ENCODE results near the gene CRY2. TPM values are rescaled to one million over a fixed set of nuclear protein-coding genes. Genes with fewer than 3 reads are reported as not detected.

The CRY2 gene
- total RNA-seq, 4 donors from 2014 or later, result 42.2 to 73.6 (median 50.2) TPM

- Histone ChIP-seq H3K4me1 (peaks cover 17 to 27% (median 19%) of the 10 kb centered on the region in 4 donors), H3K27me3 (no peaks in the 10 kb centered on the region), H3K27ac (no peak overlapping the region), H3K9me3 (no peaks in the 10 kb centered on the region), H3K36me3 (peaks cover 0 to 6% (median 0%) of the 10 kb centered on the region in 4 donors), H3K4me3 (no peak overlapping the region)
- DNase-seq, result no peak
- no peak for TF ChIP-seq POLR2AphosphoS5 (IDR thresholded peaks at IDR 0.05)
- no peak for TF ChIP-seq POLR2A (IDR thresholded peaks at IDR 0.05)
- TF ChIP-seq EP300 (IDR thresholded peaks at IDR 0.05; ENCODE audit: low read depth), result no peak
- TF ChIP-seq, protein P1, sequence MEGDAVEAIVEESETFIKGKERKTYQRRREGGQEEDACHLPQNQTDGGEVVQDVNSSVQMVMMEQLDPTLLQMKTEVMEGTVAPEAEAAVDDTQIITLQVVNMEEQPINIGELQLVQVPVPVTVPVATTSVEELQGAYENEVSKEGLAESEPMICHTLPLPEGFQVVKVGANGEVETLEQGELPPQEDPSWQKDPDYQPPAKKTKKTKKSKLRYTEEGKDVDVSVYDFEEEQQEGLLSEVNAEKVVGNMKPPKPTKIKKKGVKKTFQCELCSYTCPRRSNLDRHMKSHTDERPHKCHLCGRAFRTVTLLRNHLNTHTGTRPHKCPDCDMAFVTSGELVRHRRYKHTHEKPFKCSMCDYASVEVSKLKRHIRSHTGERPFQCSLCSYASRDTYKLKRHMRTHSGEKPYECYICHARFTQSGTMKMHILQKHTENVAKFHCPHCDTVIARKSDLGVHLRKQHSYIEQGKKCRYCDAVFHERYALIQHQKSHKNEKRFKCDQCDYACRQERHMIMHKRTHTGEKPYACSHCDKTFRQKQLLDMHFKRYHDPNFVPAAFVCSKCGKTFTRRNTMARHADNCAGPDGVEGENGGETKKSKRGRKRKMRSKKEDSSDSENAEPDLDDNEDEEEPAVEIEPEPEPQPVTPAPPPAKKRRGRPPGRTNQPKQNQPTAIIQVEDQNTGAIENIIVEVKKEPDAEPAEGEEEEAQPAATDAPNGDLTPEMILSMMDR (IDR thresholded peaks at IDR 0.05), result no peak
- in situ Hi-C loops (cut with MboI; ENCODE audit: low pct_ligation_motif_present in 1 of 4, low pct_unique_long_range_greater_than_20kb in 1 of 4, low sequenced_read_pairs in 3 of 4), result no loop called here
- 94% methylated on average over 17 of the region's 17 CpGs; no CpG with 5 or more reads in 1 of the 2 donors for WGBS, 2 donors (ENCODE audit: low coverage in 1 of 2)
- intact Hi-C loops (cut with DNase I; ENCODE audit: low total_unique reads), result no loop called here
Observed at GRCh38 chr11:45811109-45811435, 36.2 kb upstream of the CRY2 start.

- no peak for DNase-seq
- Histone ChIP-seq H3K9me3 (no peaks in the 10 kb centered on the region), H3K4me3 (no peak overlapping the region), H3K27me3 (no peaks in the 10 kb centered on the region), H3K4me1 (peaks cover 10 to 20% (median 13%) of the 10 kb centered on the region in 4 donors), H3K27ac (no peak overlapping the region), H3K36me3 (peaks cover 0 to 6% (median 0%) of the 10 kb centered on the region in 4 donors)
- 91% methylated on average over 8 of the region's 8 CpGs; no CpG with 5 or more reads in 1 of the 2 donors for WGBS, 2 donors (ENCODE audit: low coverage in 1 of 2)
- TF ChIP-seq, protein P1 (IDR thresholded peaks at IDR 0.05), result no peak
- TF ChIP-seq POLR2A (IDR thresholded peaks at IDR 0.05), result no peak
- TF ChIP-seq EP300 (IDR thresholded peaks at IDR 0.05; ENCODE audit: low read depth), result no peak
- in situ Hi-C loops (cut with MboI; ENCODE audit: low pct_ligation_motif_present in 1 of 4, low pct_unique_long_range_greater_than_20kb in 1 of 4, low sequenced_read_pairs in 3 of 4) (no loop called here), intact Hi-C loops (cut with DNase I; ENCODE audit: low total_unique reads) (no loop called here)
Observed at GRCh38 chr11:45811571-45812290, 35.5 kb upstream of the CRY2 start.

DNA sequence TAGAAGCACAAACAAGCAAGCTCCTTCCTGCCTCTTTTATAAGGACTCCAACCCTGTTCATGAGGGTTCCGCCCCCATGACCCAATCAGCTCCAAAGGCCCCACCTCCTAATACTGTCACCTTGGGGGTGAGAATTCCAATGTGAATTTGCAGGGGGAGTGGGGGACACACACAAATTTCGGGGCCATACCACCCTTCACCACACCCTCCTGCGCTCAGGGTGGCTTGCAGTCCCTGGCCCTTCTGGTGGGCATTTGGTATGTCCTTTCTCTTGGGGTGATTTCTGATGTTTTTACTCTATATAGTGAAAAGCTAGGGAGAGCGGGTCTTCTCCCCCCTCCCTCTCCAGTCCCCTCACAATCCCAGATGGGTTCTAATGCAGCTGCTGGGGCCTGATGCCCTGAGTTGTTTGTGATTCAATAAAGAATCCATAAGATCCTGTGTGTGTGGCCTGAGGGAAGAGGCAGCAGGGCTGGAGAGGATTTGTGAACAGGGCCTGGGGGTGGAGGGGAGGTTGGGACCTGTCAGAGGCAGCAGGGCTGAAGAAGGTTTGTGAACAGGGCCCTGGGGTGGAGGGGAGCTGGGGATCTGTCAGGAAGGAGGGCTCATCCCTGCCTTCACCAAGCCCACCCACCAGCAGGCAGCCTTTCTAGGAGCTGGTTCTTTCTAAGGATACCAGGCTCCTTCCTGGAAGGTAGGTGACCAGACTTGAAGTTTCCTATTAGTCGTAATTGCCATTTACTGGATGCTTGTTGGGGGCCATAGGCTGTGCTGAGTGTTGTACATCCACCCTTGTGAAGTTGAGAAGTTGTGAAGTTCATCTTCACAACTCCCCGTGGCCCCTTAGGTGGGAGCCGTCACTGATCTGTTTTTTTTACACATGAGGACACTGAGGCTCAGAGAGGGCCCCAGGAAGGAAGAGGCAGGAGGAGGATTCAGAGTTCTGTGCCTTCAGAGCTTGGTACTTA lies 34.4 kb upstream of the CRY2 start:
- H3K4me3 ChIP-seq, result no peak overlapping the region
- H3K4me1 ChIP-seq, result peaks cover 0 to 9% (median 4%) of the 10 kb centered on the region in 4 donors
- no peaks in the 10 kb centered on the region for H3K9me3 ChIP-seq
- in situ Hi-C loops (cut with MboI; ENCODE audit: low pct_ligation_motif_present in 1 of 4, low pct_unique_long_range_greater_than_20kb in 1 of 4, low sequenced_read_pairs in 3 of 4), result no loop called here
- peak; percentile 10 for TF ChIP-seq POLR2A (IDR thresholded peaks at IDR 0.05)
- TF ChIP-seq, protein P1 (IDR thresholded peaks at IDR 0.05), result no peak
- H3K27ac ChIP-seq, result no peak overlapping the region
- no peak for DNase-seq
- 68% methylated on average over 7 of the region's 7 CpGs; no CpG with 5 or more reads in 1 of the 2 donors for WGBS, 2 donors (ENCODE audit: low coverage in 1 of 2)
- H3K27me3 ChIP-seq, result no peaks in the 10 kb centered on the region
- peaks cover 0 to 6% (median 0%) of the 10 kb centered on the region in 4 donors for H3K36me3 ChIP-seq
- intact Hi-C loops (cut with DNase I; ENCODE audit: low total_unique reads), result no loop called here

DNA sequence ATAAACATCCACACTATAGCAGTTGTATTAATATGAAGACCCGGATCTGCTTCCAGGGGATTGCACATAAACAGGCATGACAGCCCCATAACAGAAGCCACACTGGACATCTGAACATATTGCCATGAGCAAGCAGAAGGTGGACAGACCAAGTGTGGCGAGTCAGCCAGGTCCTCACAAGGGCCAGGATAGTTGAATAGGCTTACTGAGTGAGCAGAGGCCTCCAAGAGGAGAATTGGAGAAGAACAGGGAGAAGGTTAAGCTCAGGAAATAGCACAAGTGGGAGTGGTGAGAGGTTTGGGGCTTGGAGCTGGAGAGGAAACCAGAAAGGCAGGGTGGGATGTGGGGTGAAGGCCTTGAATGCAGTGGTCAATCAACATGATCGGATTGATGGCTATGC lies 31.5 kb upstream of the CRY2 start:
- no peaks in the 10 kb centered on the region for H3K4me1 ChIP-seq
- TF ChIP-seq EP300 (IDR thresholded peaks at IDR 0.05; ENCODE audit: low read depth) (no peak), POLR2AphosphoS5 (IDR thresholded peaks at IDR 0.05) (no peak), POLR2A (IDR thresholded peaks at IDR 0.05) (no peak)
- TF ChIP-seq, protein P1 (IDR thresholded peaks at IDR 0.05), result no peak
- no peaks in the 10 kb centered on the region for H3K9me3 ChIP-seq
- intact Hi-C loops (cut with DNase I; ENCODE audit: low total_unique reads), result no loop called here
- no peak for DNase-seq
- 71 to 80% methylated on average over 1 to 3 of the region's 3 CpGs for WGBS, 2 donors (ENCODE audit: low coverage in 1 of 2)
- in situ Hi-C loops (cut with MboI; ENCODE audit: low pct_ligation_motif_present in 1 of 4, low pct_unique_long_range_greater_than_20kb in 1 of 4, low sequenced_read_pairs in 3 of 4), result no loop called here
- no peak overlapping the region for H3K27ac ChIP-seq
- no peaks in the 10 kb centered on the region for H3K27me3 ChIP-seq
- no peak overlapping the region for H3K4me3 ChIP-seq
- H3K36me3 ChIP-seq, result peaks cover 0 to 5% (median 0%) of the 10 kb centered on the region in 4 donors
